Measurements from ENCODE around the gene CLCN2. TPM values are rescaled to one million over a fixed set of nuclear protein-coding genes. Genes with fewer than 3 reads are reported as not detected.

The CLCN2 gene
- total and polyA plus RNA-seq, 2 donors: 0.85 to 7.0 TPM

DNA sequence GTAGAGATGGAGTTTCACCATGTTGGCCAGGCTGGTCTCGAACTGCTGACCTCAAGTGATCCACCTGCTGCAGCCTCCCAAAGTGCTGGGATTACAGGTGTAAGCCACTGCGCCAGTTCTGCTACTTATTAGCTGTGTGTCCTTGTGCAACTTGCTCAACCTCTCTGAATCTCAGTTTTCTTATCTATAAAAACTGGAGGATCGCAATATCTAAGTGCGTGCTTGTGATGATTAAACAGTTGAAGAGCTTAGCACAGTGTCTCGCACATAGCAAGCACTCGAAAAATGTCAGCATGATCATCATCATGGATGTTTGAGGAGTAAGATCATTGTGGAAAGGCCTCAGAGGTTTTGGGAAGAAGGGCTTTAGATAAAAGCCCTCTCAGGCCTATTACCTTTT lies 10.8 kb downstream of the CLCN2 start:
- DNase-seq (ENCODE audit: low read depth in 6 of 9, low spot score in 9 of 9): no peak
- H3K9me3 ChIP-seq (ENCODE audit: control insufficient read depth in 2 of 2, insufficient read depth in 1 of 2, low read length in 1 of 2): no peaks in the 10 kb centered on the region
- no peaks in the 10 kb centered on the region for H3K27me3 ChIP-seq (ENCODE audit: control insufficient read depth in 2 of 2, insufficient read depth in 1 of 2, low read length in 1 of 2)
- no peaks in the 10 kb centered on the region for H3K4me1 ChIP-seq (ENCODE audit: control insufficient read depth in 2 of 2, insufficient read depth in 2 of 2, low read length in 2 of 2)
- H3K4me3 ChIP-seq (ENCODE audit: low read length in 2 of 2): no peak overlapping the region
- WGBS: over 99% methylated on average over 6 of the region's 6 CpGs
- H3K27ac ChIP-seq (ENCODE audit: low read depth in 1 of 2, low read length in 1 of 2): no peak overlapping the region
- H3K36me3 ChIP-seq (ENCODE audit: control insufficient read depth in 2 of 2, insufficient read depth in 2 of 2, low read length in 1 of 2): peaks cover 3 to 4% of the 10 kb centered on the region in 2 donors

DNA sequence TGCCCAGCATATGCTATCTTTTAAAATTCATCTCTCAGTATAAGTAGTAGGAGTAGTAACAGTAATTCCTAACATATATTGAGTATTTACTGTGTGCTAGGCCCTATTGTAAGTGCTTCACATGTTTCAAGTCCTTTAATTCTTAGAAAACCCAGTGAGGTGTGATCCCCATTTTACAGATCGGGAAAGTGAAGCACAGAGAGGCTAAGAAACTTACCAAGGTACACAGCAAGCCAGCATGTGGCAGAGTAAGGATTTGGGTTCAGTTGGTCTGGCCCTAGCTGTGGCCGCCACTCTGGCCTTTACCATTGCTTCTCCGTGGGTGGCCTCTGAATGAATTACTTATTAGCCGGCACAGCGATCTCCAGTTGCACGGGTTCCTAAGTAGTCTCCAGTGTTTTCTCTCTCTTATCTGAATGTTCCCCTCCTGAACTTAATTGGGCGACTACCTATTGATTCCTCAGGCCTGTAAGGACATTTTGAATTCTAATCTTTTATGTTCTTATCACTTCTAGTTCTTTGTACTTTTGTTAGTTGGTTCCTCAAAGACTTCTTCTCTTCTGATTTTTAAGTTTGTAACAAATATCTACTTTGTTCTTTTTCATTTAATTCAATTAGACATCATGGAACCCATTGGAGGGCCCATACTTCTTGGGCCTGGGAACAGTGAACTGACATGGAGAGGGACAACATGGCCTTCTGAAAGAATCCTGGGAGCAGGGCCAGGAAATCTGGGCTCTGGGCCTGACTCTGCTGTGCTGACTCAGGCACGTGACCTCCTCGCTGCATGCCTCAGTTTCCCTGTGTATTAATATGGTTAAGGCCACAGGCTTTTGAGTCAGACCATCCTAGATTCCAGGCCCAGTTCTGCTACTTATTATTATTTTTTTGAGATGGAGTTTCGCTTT lies 11.6 kb downstream of the CLCN2 start:
- no peaks in the 10 kb centered on the region for H3K9me3 ChIP-seq (ENCODE audit: control insufficient read depth in 2 of 2, insufficient read depth in 1 of 2, low read length in 1 of 2)
- peaks cover 3 to 4% of the 10 kb centered on the region in 2 donors for H3K36me3 ChIP-seq (ENCODE audit: control insufficient read depth in 2 of 2, insufficient read depth in 2 of 2, low read length in 1 of 2)
- DNase-seq (ENCODE audit: low read depth in 6 of 9, low spot score in 9 of 9): no peak
- H3K27me3 ChIP-seq (ENCODE audit: control insufficient read depth in 2 of 2, insufficient read depth in 1 of 2, low read length in 1 of 2): no peaks in the 10 kb centered on the region
- no peak overlapping the region for H3K27ac ChIP-seq (ENCODE audit: low read depth in 1 of 2, low read length in 1 of 2)
- H3K4me3 ChIP-seq (ENCODE audit: low read length in 2 of 2): no peak overlapping the region
- 98% methylated on average over 10 of the region's 10 CpGs for WGBS
- no peaks in the 10 kb centered on the region for H3K4me1 ChIP-seq (ENCODE audit: control insufficient read depth in 2 of 2, insufficient read depth in 2 of 2, low read length in 2 of 2)

DNA sequence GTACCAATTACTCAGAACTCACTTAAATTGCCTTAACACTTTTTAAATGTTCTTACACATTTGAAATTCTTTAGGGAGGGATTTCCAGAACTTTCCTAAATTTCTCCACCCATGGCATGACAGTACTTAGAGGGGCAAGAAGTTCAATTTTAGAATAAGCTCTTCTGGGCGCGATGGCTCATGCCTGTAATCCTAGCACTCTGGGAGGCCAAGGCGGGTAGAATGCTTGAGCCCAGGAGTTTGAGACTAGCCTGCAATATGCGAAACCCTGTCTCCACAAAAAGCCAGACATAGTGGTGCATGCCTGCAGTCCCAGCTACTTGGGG lies 13.4 kb downstream of the CLCN2 start:
- no peak overlapping the region for H3K27ac ChIP-seq (ENCODE audit: low read depth in 1 of 2, low read length in 1 of 2)
- H3K4me1 ChIP-seq (ENCODE audit: control insufficient read depth in 2 of 2, insufficient read depth in 2 of 2, low read length in 2 of 2): no peaks in the 10 kb centered on the region

GRCh38 chr3:184347321-184348056 lies 13.9 kb downstream of the CLCN2 start:
- WGBS: 77% methylated on average over 12 of the region's 12 CpGs
- H3K9me3 ChIP-seq (ENCODE audit: control insufficient read depth in 2 of 2, insufficient read depth in 1 of 2, low read length in 1 of 2): no peaks in the 10 kb centered on the region
- no peaks in the 10 kb centered on the region for H3K4me1 ChIP-seq (ENCODE audit: control insufficient read depth in 2 of 2, insufficient read depth in 2 of 2, low read length in 2 of 2)
- peaks cover 3 to 11% of the 10 kb centered on the region in 2 donors for H3K36me3 ChIP-seq (ENCODE audit: control insufficient read depth in 2 of 2, insufficient read depth in 2 of 2, low read length in 1 of 2)
- DNase-seq (ENCODE audit: low read depth in 6 of 9, low spot score in 9 of 9): no peak
- H3K27me3 ChIP-seq (ENCODE audit: control insufficient read depth in 2 of 2, insufficient read depth in 1 of 2, low read length in 1 of 2): no peaks in the 10 kb centered on the region
- no peak overlapping the region for H3K27ac ChIP-seq (ENCODE audit: low read depth in 1 of 2, low read length in 1 of 2)
- no peak overlapping the region for H3K4me3 ChIP-seq (ENCODE audit: low read length in 2 of 2)

More for the DNA sequence above, 13.4 kb downstream of the CLCN2 start:
- Histone ChIP-seq H3K27me3 (ENCODE audit: control insufficient read depth in 2 of 2, insufficient read depth in 1 of 2, low read length in 1 of 2) (no peaks in the 10 kb centered on the region), H3K9me3 (ENCODE audit: control insufficient read depth in 2 of 2, insufficient read depth in 1 of 2, low read length in 1 of 2) (no peaks in the 10 kb centered on the region), H3K36me3 (ENCODE audit: control insufficient read depth in 2 of 2, insufficient read depth in 2 of 2, low read length in 1 of 2) (peaks cover 3 to 6% of the 10 kb centered on the region in 2 donors), H3K4me3 (ENCODE audit: low read length in 2 of 2) (no peak overlapping the region)
- WGBS: 97% methylated on average over 4 of the region's 4 CpGs
- DNase-seq (ENCODE audit: low read depth in 6 of 9, low spot score in 9 of 9): no peak

DNA sequence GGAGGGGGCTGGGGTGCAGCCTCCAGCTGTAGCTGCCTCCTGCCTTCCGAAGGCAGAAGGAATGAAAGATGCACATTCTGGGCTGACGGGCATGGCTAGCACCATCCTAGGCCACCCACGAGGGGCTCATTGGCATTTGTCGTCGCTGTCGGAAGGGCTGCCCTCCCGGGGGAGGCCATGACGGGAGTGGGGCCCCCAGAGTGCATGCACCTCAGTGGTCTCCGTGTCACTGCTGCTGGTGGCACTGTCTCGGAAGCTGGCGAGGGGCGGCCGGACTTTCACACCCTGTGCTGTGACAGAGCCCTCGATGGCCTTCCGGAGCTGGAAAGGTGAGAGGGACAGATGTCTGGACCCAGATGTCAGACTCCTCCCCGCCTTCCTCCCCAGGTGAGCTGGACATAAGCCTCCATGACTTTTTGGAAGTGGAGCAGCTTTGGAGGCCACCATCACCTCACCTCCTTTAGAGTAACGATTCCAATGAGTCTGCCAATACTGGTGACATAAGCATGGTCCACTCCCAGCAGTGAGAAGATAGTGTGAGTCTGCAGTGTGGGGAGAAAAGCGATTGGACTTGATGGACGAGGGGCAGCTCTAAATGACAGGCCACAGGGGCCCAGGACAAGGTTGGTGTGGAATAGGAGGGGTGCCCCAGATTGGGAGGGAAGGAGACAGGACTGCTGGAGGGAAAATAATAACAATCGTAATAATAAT lies 14.8 kb downstream of the CLCN2 start:
- H3K27ac ChIP-seq (ENCODE audit: low read depth in 1 of 2, low read length in 1 of 2): no peak overlapping the region
- H3K4me3 ChIP-seq (ENCODE audit: low read length in 2 of 2): no peak overlapping the region
- H3K9me3 ChIP-seq (ENCODE audit: control insufficient read depth in 2 of 2, insufficient read depth in 1 of 2, low read length in 1 of 2): no peaks in the 10 kb centered on the region
- H3K27me3 ChIP-seq (ENCODE audit: control insufficient read depth in 2 of 2, insufficient read depth in 1 of 2, low read length in 1 of 2): no peaks in the 10 kb centered on the region
- no peaks in the 10 kb centered on the region for H3K4me1 ChIP-seq (ENCODE audit: control insufficient read depth in 2 of 2, insufficient read depth in 2 of 2, low read length in 2 of 2)
- DNase-seq (ENCODE audit: low read depth in 6 of 9, low spot score in 9 of 9): no peak
- H3K36me3 ChIP-seq (ENCODE audit: control insufficient read depth in 2 of 2, insufficient read depth in 2 of 2, low read length in 1 of 2): peaks cover 0 to 12% of the 10 kb centered on the region in 2 donors
- WGBS: 97% methylated on average over 20 of the region's 20 CpGs

DNA sequence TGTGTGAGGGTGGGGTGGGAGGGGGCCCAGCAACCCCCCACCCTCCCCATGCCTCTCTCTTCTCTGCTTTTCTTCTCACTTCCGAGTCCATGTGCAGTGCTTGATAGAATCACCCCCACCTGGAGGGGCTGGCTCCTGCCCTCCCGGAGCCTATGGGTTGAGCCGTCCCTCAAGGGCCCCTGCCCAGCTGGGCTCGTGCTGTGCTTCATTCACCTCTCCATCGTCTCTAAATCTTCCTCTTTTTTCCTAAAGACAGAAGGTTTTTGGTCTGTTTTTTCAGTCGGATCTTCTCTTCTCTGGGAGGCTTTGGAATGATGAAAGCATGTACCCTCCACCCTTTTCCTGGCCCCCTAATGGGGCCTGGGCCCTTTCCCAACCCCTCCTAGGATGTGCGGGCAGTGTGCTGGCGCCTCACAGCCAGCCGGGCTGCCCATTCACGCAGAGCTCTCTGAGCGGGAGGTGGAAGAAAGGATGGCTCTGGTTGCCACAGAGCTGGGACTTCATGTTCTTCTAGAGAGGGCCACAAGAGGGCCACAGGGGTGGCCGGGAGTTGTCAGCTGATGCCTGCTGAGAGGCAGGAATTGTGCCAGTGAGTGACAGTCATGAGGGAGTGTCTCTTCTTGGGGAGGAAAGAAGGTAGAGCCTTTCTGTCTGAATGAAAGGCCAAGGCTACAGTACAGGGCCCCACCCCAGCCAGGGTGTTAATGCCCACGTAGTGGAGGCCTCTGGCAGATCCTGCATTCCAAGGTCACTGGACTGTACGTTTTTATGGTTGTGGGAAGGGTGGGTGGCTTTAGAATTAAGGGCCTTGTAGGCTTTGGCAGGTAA lies 15.9 kb downstream of the CLCN2 start:
- WGBS: 90% methylated on average over 14 of the region's 14 CpGs
- Histone ChIP-seq H3K4me1 (ENCODE audit: control insufficient read depth in 2 of 2, insufficient read depth in 2 of 2, low read length in 2 of 2) (no peaks in the 10 kb centered on the region), H3K27ac (ENCODE audit: low read depth in 1 of 2, low read length in 1 of 2) (no peak overlapping the region), H3K4me3 (ENCODE audit: low read length in 2 of 2) (no peak overlapping the region), H3K9me3 (ENCODE audit: control insufficient read depth in 2 of 2, insufficient read depth in 1 of 2, low read length in 1 of 2) (no peaks in the 10 kb centered on the region), H3K36me3 (ENCODE audit: control insufficient read depth in 2 of 2, insufficient read depth in 2 of 2, low read length in 1 of 2) (peaks cover 0 to 12% of the 10 kb centered on the region in 2 donors), H3K27me3 (ENCODE audit: control insufficient read depth in 2 of 2, insufficient read depth in 1 of 2, low read length in 1 of 2) (no peaks in the 10 kb centered on the region)
- no peak for DNase-seq (ENCODE audit: low read depth in 6 of 9, low spot score in 9 of 9)

GRCh38 chr3:184344579-184345316 lies 16.7 kb downstream of the CLCN2 start:
- 95% methylated on average over 24 of the region's 24 CpGs for WGBS

More at GRCh38 chr3:184344579-184345316, 16.7 kb downstream of the CLCN2 start:
- Histone ChIP-seq H3K4me3 (ENCODE audit: low read length in 2 of 2) (no peak overlapping the region), H3K9me3 (ENCODE audit: control insufficient read depth in 2 of 2, insufficient read depth in 1 of 2, low read length in 1 of 2) (no peaks in the 10 kb centered on the region), H3K4me1 (ENCODE audit: control insufficient read depth in 2 of 2, insufficient read depth in 2 of 2, low read length in 2 of 2) (no peaks in the 10 kb centered on the region), H3K36me3 (ENCODE audit: control insufficient read depth in 2 of 2, insufficient read depth in 2 of 2, low read length in 1 of 2) (peaks cover 0 to 12% of the 10 kb centered on the region in 2 donors), H3K27me3 (ENCODE audit: control insufficient read depth in 2 of 2, insufficient read depth in 1 of 2, low read length in 1 of 2) (peaks cover 0 to under 1% of the 10 kb centered on the region in 2 donors), H3K27ac (ENCODE audit: low read depth in 1 of 2, low read length in 1 of 2) (no peak overlapping the region)
- no peak for DNase-seq (ENCODE audit: low read depth in 6 of 9, low spot score in 9 of 9)
